Femur (tissue), 1 donor: ENCODE results near the gene RASGRP1.

Experiments used
- DNase-seq: peaks from one replicate; pipeline ENCODE4 v3.0.0-alpha.2; 2017

RASGRP1 gene

GRCh38 chr15:38503496-38503895, 61.1 kb downstream of the RASGRP1 start:
- no peak for DNase-seq

GRCh38 chr15:38499651-38500050, 65.0 kb downstream of the RASGRP1 start:
- DNase-seq: no peak

- no peak for DNase-seq
These were observed 68.5 kb downstream of the RASGRP1 start for GRCh38 chr15:38496151-38496550.

GRCh38 chr15:38490242-38490922, 74.2 kb downstream of the RASGRP1 start:
- DNase-seq: no peak

- no peak for DNase-seq
These were observed 77.2 kb downstream of the RASGRP1 start for GRCh38 chr15:38487378-38487777.

- DNase-seq: no peak
These were observed 77.7 kb downstream of the RASGRP1 start for GRCh38 chr15:38486936-38487335.

- no peak for DNase-seq
These were observed 82.0 kb downstream of the RASGRP1 start for GRCh38 chr15:38482572-38482971.

GRCh38 chr15:38481761-38482160, 82.9 kb downstream of the RASGRP1 start:
- DNase-seq: no peak

- DNase-seq: no peak
These were observed 83.5 kb downstream of the RASGRP1 start for GRCh38 chr15:38481113-38481512.

GRCh38 chr15:38479756-38480155, 84.9 kb downstream of the RASGRP1 start:
- DNase-seq: no peak

- no peak for DNase-seq
These were observed 85.3 kb downstream of the RASGRP1 start for GRCh38 chr15:38479266-38479665.

GRCh38 chr15:38477637-38478036, 87.0 kb downstream of the RASGRP1 start:
- no peak for DNase-seq

GRCh38 chr15:38476120-38476519, 88.5 kb downstream of the RASGRP1 start:
- DNase-seq: no peak

- DNase-seq: no peak
These were observed 89.3 kb downstream of the RASGRP1 start for GRCh38 chr15:38475361-38475760.

GRCh38 chr15:38474155-38474757, 90.4 kb downstream of the RASGRP1 start:
- no peak for DNase-seq

GRCh38 chr15:38471974-38472373, 92.6 kb downstream of the RASGRP1 start:
- no peak for DNase-seq

- no peak for DNase-seq
These were observed 93.8 kb downstream of the RASGRP1 start for GRCh38 chr15:38470816-38471215.

GRCh38 chr15:38464675-38465074, 99.9 kb downstream of the RASGRP1 start:
- DNase-seq: no peak

GRCh38 chr15:38463893-38464292, 100.7 kb downstream of the RASGRP1 start:
- no peak for DNase-seq

GRCh38 chr15:38461066-38461833, 103.4 kb downstream of the RASGRP1 start:
- no peak for DNase-seq

- DNase-seq: no peak
These were observed 104.1 kb downstream of the RASGRP1 start for GRCh38 chr15:38460543-38460942.

- no peak for DNase-seq
These were observed 105.1 kb downstream of the RASGRP1 start for GRCh38 chr15:38459480-38459879.

- no peak for DNase-seq
These were observed 106.0 kb downstream of the RASGRP1 start for GRCh38 chr15:38458646-38459045.

- DNase-seq: no peak
These were observed 109.5 kb downstream of the RASGRP1 start for GRCh38 chr15:38455092-38455491.
